Measurements from ENCODE around the gene DHX34.

DHX34 gene

GRCh38 chr19:47418692-47419029, 69.5 kb downstream of the DHX34 start:
- DNase-seq: no peak

GRCh38 chr19:47419030-47419783, 70.1 kb downstream of the DHX34 start, which contains the start of gene MEIS3:
Gene MEIS3, minus strand, starts transcription at chr19:47419527. Its CDS starts 446 bp downstream, at chr19:47419081.
- no peak for DNase-seq

- DNase-seq: no peak
These were observed 70.7 kb downstream of the DHX34 start for GRCh38 chr19:47419789-47420188.

DNA sequence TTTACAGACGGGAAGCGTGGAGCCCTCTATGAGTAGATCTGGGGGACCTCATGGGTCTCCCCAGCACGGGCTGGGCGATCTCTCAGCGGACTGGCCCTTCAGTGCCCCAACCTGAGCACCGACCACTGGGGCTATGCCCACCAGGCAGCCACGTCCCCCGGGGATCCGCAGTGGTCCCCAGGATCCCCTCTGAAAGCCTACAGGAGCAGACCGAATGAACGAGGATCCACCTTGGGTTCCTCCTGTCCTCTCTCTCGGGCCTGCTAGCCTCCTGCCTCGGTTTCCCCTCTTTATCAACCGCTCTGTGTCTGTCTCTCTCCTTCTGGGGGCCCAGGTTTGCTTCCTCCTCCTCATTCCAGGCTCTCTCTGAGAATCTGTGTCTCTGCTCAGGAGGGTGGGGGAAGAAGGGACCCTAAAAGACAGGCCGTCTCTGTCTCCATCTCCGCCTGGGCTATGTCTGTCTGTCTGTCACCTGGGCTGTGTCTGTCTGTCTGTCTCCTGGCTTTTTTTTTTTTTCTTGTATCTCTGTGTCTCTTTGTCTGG, 72.2 kb downstream of the DHX34 start:
- no peak for DNase-seq

DNA sequence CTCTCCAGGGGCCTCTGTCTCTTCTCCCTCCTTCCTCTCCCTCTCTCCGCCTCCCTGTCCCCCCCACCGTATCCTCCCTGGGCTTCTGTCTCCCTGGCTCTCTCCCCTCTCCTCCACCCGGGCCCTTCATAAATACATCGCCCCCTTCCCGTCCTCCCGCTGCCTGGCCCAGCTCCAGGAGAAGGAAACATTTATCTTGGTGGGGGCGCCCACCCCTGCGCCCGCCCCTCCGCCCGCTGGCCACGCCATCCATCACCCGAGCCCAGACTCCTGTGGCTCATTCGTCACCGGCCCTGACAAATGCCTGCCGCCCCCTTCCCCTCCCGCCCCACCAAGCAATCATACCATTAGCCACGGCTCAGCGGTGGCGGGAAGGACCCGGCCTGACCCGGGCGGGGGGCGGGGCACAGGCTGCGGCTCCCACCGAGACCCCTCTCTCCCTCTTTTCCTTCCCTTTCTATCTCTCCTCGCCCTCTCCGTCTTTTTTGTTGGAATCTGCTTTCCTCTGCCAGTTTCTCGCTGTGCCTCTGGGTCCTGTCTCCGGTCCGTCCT, 72.8 kb downstream of the DHX34 start:
- DNase-seq: no peak

GRCh38 chr19:47422417-47423163, 73.5 kb downstream of the DHX34 start:
- no peak for DNase-seq

- no peak for DNase-seq
These were observed 74.2 kb downstream of the DHX34 start for GRCh38 chr19:47423203-47423882.

- peak; percentile 80 for DNase-seq
These were observed 78.4 kb downstream of the DHX34 start for GRCh38 chr19:47427241-47428176.

DNA sequence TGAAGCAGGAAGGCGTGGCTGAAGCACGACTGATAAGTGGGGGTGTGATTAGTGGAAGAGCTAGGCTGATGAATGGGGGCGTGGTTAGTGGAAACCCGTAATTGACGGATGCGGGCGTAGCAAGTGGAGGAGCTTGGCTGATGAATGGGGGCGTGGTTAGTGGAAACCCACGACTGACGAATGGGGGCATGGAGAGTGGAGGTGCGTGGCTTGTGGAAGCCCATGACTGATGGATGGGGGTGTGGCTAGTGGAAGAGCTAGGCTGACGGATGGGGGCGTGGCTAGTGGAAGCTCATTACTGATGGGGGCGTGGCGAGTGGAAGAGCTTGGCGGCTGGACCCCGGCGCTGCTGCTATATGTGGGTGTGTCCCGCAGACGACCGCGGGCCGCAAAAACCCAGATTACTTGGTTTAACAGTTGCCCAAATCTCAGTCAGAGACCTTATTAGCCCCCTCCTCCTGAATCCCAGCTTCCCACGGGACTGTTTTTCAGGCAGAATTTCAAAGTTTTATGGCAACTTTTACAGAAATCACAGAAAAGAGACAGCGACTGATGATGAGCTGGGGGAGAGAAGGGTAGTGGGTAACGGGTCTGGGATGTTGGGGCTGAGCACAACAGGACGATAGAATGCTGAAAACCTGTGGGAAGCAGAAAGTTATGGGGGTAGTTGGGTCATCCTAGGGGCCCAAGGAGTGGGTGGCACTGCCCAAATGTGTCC, 79.2 kb downstream of the DHX34 start:
- DNase-seq: peak; percentile 94

- DNase-seq: no peak
These were observed 80.2 kb downstream of the DHX34 start for GRCh38 chr19:47429140-47429793.

- DNase-seq: peak; percentile 44
These were observed 81.1 kb downstream of the DHX34 start for GRCh38 chr19:47430041-47430802.

DNA sequence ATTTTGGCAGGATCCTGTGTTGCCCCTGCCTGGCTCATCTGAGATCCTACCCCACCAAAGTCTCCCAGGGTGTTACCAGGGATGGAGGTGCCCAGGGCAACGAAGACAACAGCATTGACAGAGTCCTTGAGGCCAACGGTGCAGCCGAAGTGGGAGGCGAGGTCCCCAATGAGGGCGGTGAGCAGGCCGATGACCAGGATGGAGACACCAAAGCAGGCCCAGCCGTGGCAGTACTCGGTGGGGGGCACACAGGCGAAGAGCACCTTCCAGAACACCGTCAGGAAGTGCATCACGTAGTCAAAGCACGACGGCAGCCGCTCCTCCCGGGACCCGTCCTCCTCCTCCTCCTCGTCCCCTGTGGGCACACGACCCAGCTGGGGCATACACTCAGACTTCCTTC, 83.0 kb downstream of the DHX34 start:
- DNase-seq: no peak

Measured in activated CD4-positive, alpha-beta T cell treated with anti-CD3 and anti-CD28 coated beads, Interleukin-10, Interleukin-2, amounts not matched to agents 100 ng/mL and 50 ng/mL, durations not matched to agents 16 hours and 8 hours (primary cell).